Ovary (tissue), 3 donors: ENCODE data around the gene LYRM4.

Experiments
- CTCF ChIP-seq, 3 donors: fragments of 450-650 bp in 2 of 3; fragments of 200-600 bp in 1 of 3; IDR thresholded peaks; one replicate each; pipeline versions ENCODE4 v1.5.1 to v1.8.0; 2016 to 2022; ENCODE audit warnings: antibody characterized with exemption in 3 of 3, mild to moderate bottlenecking in 1 of 3
- EP300 ChIP-seq: sonication (generic); formaldehyde crosslinking; IDR thresholded peaks from one replicate; pipeline ENCODE4 v1.6.1; 2017; ENCODE audit warnings: antibody characterized with exemption
- POLR2A ChIP-seq: fragments of 450-650 bp; IDR thresholded peaks from one replicate; pipeline ENCODE4 v1.6.1; 2017; ENCODE audit warnings: antibody characterized with exemption, mild to moderate bottlenecking, moderate library complexity
- donor health status: DM: no; HTN: no; CAD: no.

GRCh38 chr6:5179917-5180316 is 80.8 kb downstream of the LYRM4 start:
- TF ChIP-seq CTCF (IDR thresholded peaks at IDR 0.05) = no peak
- no peak for TF ChIP-seq EP300
- TF ChIP-seq POLR2A = no peak
